IMR-90 (cell line): ENCODE data around the gene PRR29. TPM values are rescaled to one million over a fixed set of nuclear protein-coding genes. Genes with fewer than 3 reads are reported as not detected.
A peak's percentile ranks its signal among the peaks of the same experiment; 100 is the strongest.

Experiments used
- ATAC-seq: fragments of 200-7000 bp; cut with Tn5 transposase; 2 replicates; pipeline ENCODE4 v1.9.1; 2020; ENCODE audit warnings: low read depth, mild to moderate bottlenecking, moderate library complexity
- BruUV-seq: library from RNA; stranded (reverse); fragments of 400-500 nt; replicated peaks from 2 replicates; lab custom pipeline; 2021; lab: Mats Ljungman, UMichigan
- CTCF ChIA-PET: fragments of 300-600 bp; formaldehyde crosslinking; extraction: SDS; loops from one replicate; lab custom pipeline; 2021; ENCODE audit warnings: antibody characterized with exemption; lab: Yijun Ruan, JAX
- POLR2A ChIA-PET: fragments of 300-600 bp; sonication (Branson Sonifier 250); formaldehyde crosslinking; loops from one replicate; lab custom pipeline; 2022; ENCODE audit warnings: antibody characterized with exemption; ENCODE audit not compliant: unreplicated experiment; lab: Charles Lee
- DNase-seq: peaks from one replicate; pipeline ENCODE4 v3.0.0; 2013
- H2AFZ ChIP-seq: replicated peaks from 2 replicates; pipeline ENCODE3; 2013; ENCODE audit warnings: low read length, mild to moderate bottlenecking; ENCODE audit not compliant: poor library complexity
- H2AK5ac ChIP-seq: 2 replicates; pipeline ENCODE4 v1.6.1; 2013; ENCODE audit warnings: low read depth, low read length, inconsistent platforms
- H2AK9ac ChIP-seq: replicated peaks from 2 replicates; pipeline ENCODE3; 2013; ENCODE audit warnings: mild to moderate bottlenecking, low read depth, low read length, moderate library complexity; ENCODE audit not compliant: poor library complexity
- H2BK120ac ChIP-seq: 2 replicates; pipeline ENCODE4 v1.6.1; 2013; ENCODE audit warnings: low read depth, low read length, inconsistent platforms
- H2BK15ac ChIP-seq: 3 replicates; pipeline ENCODE4 v1.6.1; 2013; ENCODE audit warnings: low read depth, low read length, inconsistent platforms
- H2BK20ac ChIP-seq: 2 replicates; pipeline ENCODE4 v1.6.1; 2013; ENCODE audit warnings: low read depth, mild to moderate bottlenecking, inconsistent platforms, low read length, moderate library complexity
- H2BK5ac ChIP-seq: 2 replicates; pipeline ENCODE4 v1.6.1; 2013; ENCODE audit warnings: mild to moderate bottlenecking, low read depth, low read length, inconsistent platforms; ENCODE audit not compliant: poor library complexity, severe bottlenecking
- H3K14ac ChIP-seq: replicated peaks from 2 replicates; pipeline ENCODE4 v1.6.1; 2013; ENCODE audit warnings: low read depth, low read length, inconsistent platforms
- H3K18ac ChIP-seq: 2 replicates; pipeline ENCODE4 v1.6.1; 2013; ENCODE audit warnings: low read depth, low read length, control low read depth
- H3K23ac ChIP-seq: 2 replicates; pipeline ENCODE4 v1.6.1; 2013; ENCODE audit warnings: low read depth, low read length, inconsistent platforms
- H3K27ac ChIP-seq: 2 replicates; pipeline ENCODE4 v1.5.1; 2013; ENCODE audit warnings: mild to moderate bottlenecking, control low read depth, low read length; ENCODE audit not compliant: insufficient read depth
- H3K27me3 ChIP-seq: 2 replicates; pipeline ENCODE4 v1.6.1; 2013; ENCODE audit warnings: low read length; ENCODE audit not compliant: control insufficient read depth, insufficient read depth
- H3K36me3 ChIP-seq: 2 replicates; pipeline ENCODE4 v1.6.1; 2013; ENCODE audit warnings: low read length, mixed read lengths; ENCODE audit not compliant: control insufficient read depth, insufficient read depth
- H3K4ac ChIP-seq: 2 replicates; pipeline ENCODE4 v1.6.1; 2013; ENCODE audit warnings: low read depth, low read length, inconsistent platforms
- H3K4me1 ChIP-seq: 2 replicates; pipeline ENCODE4 v1.6.1; 2013; ENCODE audit warnings: low read length, mixed read lengths; ENCODE audit not compliant: control insufficient read depth, insufficient read depth
- H3K4me2 ChIP-seq: 2 replicates; pipeline ENCODE4 v1.6.1; 2013; ENCODE audit warnings: low read depth, mild to moderate bottlenecking, control low read depth, low read length, moderate library complexity
- H3K4me3 ChIP-seq: 2 replicates; pipeline ENCODE4 v1.5.1; 2013; ENCODE audit warnings: low read depth, mild to moderate bottlenecking, control low read depth, low read length, moderate library complexity; ENCODE audit not compliant: insufficient read depth
- H3K56ac ChIP-seq: 2 replicates; pipeline ENCODE4 v1.6.1; 2013; ENCODE audit warnings: low read length, inconsistent platforms; ENCODE audit not compliant: insufficient read depth; ENCODE audit errors: extremely low read depth
- H3K79me1 ChIP-seq, 2 experiments: 2 replicates each; pipeline ENCODE4 v1.6.1; 2013; ENCODE audit warnings: low read length in 2 of 2, inconsistent platforms in 1 of 2, low read depth in 1 of 2
- H3K9ac ChIP-seq: 2 replicates; pipeline ENCODE4 v1.6.1; 2013; ENCODE audit warnings: low read depth, low read length, control low read depth
- H3K9me1 ChIP-seq: 2 replicates; pipeline ENCODE4 v1.6.1; 2013; ENCODE audit warnings: low read length, inconsistent platforms; ENCODE audit not compliant: insufficient read depth
- H3K9me3 ChIP-seq: 2 replicates; pipeline ENCODE4 v1.6.1; 2013; ENCODE audit warnings: low read length; ENCODE audit not compliant: control insufficient read depth, insufficient read depth
- H4K20me1 ChIP-seq: 2 replicates; pipeline ENCODE4 v1.6.1; 2013; ENCODE audit warnings: low read length, inconsistent platforms; ENCODE audit not compliant: insufficient read depth
- H4K5ac ChIP-seq: 2 replicates; pipeline ENCODE4 v1.6.1; 2013; ENCODE audit warnings: mild to moderate bottlenecking, low read depth, low read length, control low read depth
- H4K8ac ChIP-seq, 2 experiments: 2 replicates each; pipeline ENCODE4 v1.6.1; 2013; ENCODE audit warnings: low read depth in 2 of 2, low read length in 2 of 2, control low read depth in 1 of 2, inconsistent platforms in 1 of 2
- H4K91ac ChIP-seq: 2 replicates; pipeline ENCODE4 v1.6.1; 2013; ENCODE audit warnings: low read depth, low read length, inconsistent platforms; ENCODE audit not compliant: insufficient read depth
- BHLHE40 ChIP-seq: fragments of 150-350 bp; IDR thresholded peaks from 2 replicates; pipeline ENCODE4 v1.6.1; 2016; ENCODE audit warnings: mild to moderate bottlenecking, low read depth, low read length
- MXI1 ChIP-seq: IDR thresholded peaks from 2 replicates; pipeline ENCODE4 v1.6.1; 2012; ENCODE audit warnings: low read depth, mild to moderate bottlenecking, low read length, moderate library complexity, borderline replicate concordance
- WGBS, 2 experiments: methylation state at CpG; one replicate each; pipeline versions ENCODE4 v1.1.5 to v1.1.7; 2013; ENCODE audit warnings: missing lambda C conversion rate in 2 of 2; ENCODE audit not compliant: insufficient read length in 1 of 2; ENCODE audit errors: extremely low coverage in 2 of 2; 5-methylcytosine and 5-hydroxymethylcytosine counted together
- dilution Hi-C: fragments of 300-500 bp; cut with HindIII; formaldehyde crosslinking; loops from one replicate; pipeline ENCODE4 v1.14.3; 2018; ENCODE audit warnings: low sequenced_read_pairs; ENCODE audit not compliant: unreplicated experiment
- in situ Hi-C: fragments of 300-500 bp; cut with MboI; formaldehyde crosslinking; loops from 3 replicates; pipeline ENCODE4 v1.14.3; 2019; ENCODE audit warnings: low sequenced_read_pairs, inconsistent platforms, mixed read lengths
- intact Hi-C: fragments of 100-400 bp; cut with micrococcal nuclease; formaldehyde crosslinking; loops from 2 replicates; pipeline ENCODE4 v1.10.0; 2022
- polyA plus RNA-seq, 3 experiments: library from polyadenylated mRNA; depleted of rRNA; stranded (reverse); fragments of >200 nt; gene quantifications; 2 replicates each; pipeline ENCODE4 v1.2.3, GENCODE V29; 2012; ENCODE audit warnings: low replicate concordance in 1 of 3
- total RNA-seq: library from RNA; depleted of rRNA; stranded (reverse); fragments of >200 nt; gene quantifications from 2 replicates; pipeline ENCODE4 v1.2.3, GENCODE V29; 2012

PRR29 gene
- total and polyA plus RNA-seq, 2 of the 4 experiments (the other 2 are of a cell fraction): under 0.01 to 0.17 TPM

DNA sequence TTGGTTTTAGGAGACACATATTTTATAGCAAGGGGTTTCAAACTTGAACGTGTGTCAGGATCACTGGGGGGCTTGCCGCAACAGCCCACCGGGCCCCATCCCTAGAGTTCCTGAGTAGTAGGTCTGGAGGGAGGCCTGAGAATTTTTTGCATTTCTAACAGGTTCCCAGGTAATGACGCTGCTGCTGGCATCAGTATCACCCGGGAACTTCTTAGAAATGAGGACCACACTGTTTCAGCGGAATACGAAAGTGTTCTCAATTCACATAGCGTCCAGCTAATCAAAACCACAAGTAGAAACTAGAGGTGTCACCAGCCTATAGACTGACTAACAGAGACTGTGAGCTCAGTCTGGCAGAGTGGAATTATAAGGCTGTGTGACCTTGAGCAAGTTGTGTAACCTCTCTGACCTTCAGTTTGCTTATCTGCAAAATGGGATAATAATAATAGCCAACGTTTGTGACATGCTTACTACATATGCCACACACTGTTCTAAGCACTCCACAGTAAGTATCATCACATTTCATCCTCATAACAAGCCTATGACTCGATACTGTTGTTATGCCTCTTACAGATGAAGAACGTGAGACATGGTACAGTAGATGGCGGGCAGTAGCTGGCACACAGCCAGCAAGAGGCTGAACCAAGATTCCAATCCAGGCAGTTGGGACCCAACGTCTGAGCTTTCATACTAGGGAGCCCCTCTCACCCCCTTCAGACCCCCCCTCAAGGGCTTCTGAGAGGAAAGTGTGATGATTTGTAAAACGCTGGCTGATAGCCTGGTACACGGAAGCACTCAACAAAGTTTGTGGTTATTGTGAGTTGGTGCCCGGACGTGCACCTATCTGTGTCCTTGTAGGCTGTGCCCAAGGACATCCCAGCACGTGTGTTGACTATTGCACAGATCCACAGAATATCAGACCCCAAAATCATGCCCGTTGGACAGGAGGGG lies 26.9 kb downstream of the PRR29 start:
- Histone ChIP-seq H3K14ac (no peak overlapping the region), H3K36me3 (no peaks in the 10 kb centered on the region), H3K79me1 (no peaks in the 10 kb centered on the region), H3K9ac (no peak overlapping the region), H3K9me1 (no peaks in the 10 kb centered on the region), H2AFZ (no peak overlapping the region), H4K20me1 (no peaks in the 10 kb centered on the region), H3K23ac (no peak overlapping the region), H3K4ac (no peak overlapping the region), H3K56ac (no peak overlapping the region), H4K5ac (no peak overlapping the region), H3K4me2 (no peak overlapping the region), H3K27me3 (peaks cover 4% of the 10 kb centered on the region; the same call in 1 of the 2 replicates), H3K27ac (no peak overlapping the region), H3K4me1 (0 out of 2 replicates have a peak, but pooled peaks cover 2% of the 10 kb centered on the region), H2BK5ac (no peak overlapping the region), H3K18ac (no peak overlapping the region), H2AK5ac (no peak overlapping the region), H2BK15ac (no peak overlapping the region), H3K9me3 (no peaks in the 10 kb centered on the region), H4K8ac (no peak overlapping the region), H2BK120ac (no peak overlapping the region), H4K91ac (no peak overlapping the region), H2BK20ac (no peak overlapping the region), H2AK9ac (no peak overlapping the region), H3K4me3 (no peak overlapping the region)
- dilution Hi-C loops (no loop called here), in situ Hi-C loops (loop anchor here (10.0 kb wide), 2 partner anchors 110 to 260 kb away; partner anchors contain the start of genes CSHL1 and GH1), intact Hi-C loops (loop anchor here (1.0 kb wide), 1 partner anchor 106 kb away; no protein-coding TSS in a partner anchor)
- WGBS, 2 experiments: 60% methylated on average over 1 of the region's 19 CpGs; no CpG with 5 or more reads in 1 of the 2 experiments
- DNase-seq: peak; percentile 37
- TF ChIP-seq MXI1 (no peak), BHLHE40 (0 out of 2 replicates have a peak, but pooled peaks have one; percentile 23)
- ATAC-seq: no peak
- no TSS peak for BruUV-seq
- CTCF ChIA-PET: interaction anchor here (0.6 to 2.6 kb wide), 5 partner anchors 14 to 257 kb away, joined by 3 to 21 read pairs (median 8); partner anchors contain the start of gene GH1
- POLR2A ChIA-PET: no interaction called here
